HG03108 (cell line): Measurements from ENCODE around the gene VSTM2L.

Source experiments
- ATAC-seq: cut with Tn5 transposase; IDR thresholded peaks from one replicate; pipeline ENCODE4 v1.9.1; 2021; ENCODE audit warnings: moderate library complexity; ENCODE audit not compliant: unreplicated experiment

The VSTM2L gene

GRCh38 chr20:37899105-37900045 is 3.6 kb upstream of the VSTM2L start:
- no peak for ATAC-seq

GRCh38 chr20:37901240-37901639 is 1.7 kb upstream of the VSTM2L start:
- no peak for ATAC-seq

DNA sequence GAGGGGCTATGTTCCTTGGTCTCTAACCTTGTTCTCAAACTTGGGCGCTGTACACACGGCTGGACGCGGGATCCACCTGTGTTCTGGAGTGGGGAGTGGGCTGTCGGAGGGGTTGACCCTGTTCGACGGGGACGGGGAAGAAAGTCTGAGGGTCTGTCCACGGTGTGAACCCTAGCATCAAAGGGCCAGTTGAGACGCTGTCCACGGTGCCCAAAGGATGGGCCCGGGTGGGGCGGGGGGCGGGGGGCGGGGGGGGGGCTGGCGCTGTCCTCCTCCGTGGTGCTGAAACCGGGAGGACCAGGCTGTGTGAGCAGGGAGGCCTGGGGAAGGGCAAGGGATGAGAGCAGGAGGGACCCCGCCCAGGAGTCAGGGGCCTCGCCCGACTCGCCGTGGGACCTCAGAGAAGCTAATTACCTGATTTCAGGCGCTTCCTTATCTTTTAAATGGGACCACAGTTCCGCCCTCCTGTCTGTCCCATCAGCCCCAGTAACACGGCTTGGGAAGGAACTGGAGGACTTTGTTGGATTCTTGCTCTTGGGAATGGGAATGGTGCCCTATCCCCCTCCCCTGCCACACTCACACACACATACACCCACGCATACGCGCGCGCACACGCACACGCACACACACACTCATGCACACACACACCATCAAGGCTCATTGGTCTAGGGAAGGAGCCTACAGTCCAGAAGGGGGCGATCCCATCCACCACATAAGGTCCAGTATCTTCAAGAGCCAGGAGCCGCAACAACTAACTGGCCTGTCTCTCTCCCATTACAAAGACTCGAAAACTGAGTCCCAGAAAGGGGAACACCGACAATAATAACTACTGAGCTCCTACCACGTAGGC is 1.0 kb upstream of the VSTM2L start:
- ATAC-seq = no peak

- ATAC-seq = no peak
These were observed 535 bp downstream of the VSTM2L start for GRCh38 chr20:37903317-37904007.

DNA sequence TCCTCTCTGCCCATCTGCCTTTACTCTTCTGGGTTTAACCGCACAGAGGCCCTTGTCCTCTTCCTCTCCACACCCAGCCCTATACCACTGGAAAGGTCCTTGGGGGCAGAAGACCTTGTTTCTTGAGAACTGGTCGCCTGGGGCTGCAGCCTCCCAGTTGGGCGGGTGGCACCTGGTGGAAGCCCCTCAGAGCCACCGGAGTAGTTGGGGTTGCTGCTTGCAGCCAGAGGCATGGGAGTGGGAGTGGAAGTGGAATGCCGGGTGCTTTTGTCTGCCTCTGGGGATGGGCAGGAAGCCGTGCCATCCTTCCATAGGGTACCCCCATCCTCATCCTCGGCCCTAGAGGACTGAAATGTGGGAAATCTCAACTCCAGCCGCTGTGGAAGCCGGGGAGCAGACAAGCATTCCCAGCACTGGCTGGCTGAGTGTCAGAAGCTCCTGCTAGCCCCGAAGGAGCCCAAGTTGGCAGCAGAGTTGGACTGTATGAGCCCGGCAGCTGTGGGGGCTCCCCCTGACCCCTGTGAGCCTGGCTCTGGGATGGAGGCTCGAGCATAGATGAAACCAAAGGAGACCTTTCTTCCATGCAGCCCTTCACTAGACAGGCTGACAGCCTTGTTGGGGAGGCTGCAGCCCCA is 1.2 kb downstream of the VSTM2L start:
- ATAC-seq = no peak

DNA sequence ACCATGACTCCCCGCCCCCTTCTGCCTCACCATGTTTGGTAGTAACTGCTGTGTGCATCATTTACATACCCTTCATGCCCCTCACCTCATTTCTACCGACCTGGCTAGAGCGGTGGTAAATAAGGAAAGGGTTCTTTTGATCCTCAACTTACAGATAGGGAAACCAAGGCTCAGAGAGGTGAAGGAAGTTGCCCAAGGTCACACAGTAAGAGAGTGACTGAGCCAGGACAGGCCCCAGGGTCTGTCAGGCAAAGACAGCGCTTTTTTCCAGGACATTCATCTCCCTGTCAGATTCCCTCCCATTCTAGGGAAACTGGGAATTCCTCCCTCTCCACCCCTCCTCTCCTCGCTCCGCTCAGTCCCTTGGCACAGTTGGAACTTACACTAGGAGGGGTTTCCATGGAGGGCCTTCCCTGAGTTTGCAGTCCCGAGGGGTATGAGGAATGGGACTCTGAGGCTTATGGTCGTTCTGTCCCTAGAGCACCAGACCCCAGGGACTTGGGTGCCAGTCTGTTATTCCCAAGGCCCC is 2.0 kb downstream of the VSTM2L start:
- ATAC-seq = no peak

GRCh38 chr20:37905671-37906613 is 3.0 kb downstream of the VSTM2L start:
- no peak for ATAC-seq

GRCh38 chr20:37907330-37907676 is 4.4 kb downstream of the VSTM2L start:
- ATAC-seq = no peak

DNA sequence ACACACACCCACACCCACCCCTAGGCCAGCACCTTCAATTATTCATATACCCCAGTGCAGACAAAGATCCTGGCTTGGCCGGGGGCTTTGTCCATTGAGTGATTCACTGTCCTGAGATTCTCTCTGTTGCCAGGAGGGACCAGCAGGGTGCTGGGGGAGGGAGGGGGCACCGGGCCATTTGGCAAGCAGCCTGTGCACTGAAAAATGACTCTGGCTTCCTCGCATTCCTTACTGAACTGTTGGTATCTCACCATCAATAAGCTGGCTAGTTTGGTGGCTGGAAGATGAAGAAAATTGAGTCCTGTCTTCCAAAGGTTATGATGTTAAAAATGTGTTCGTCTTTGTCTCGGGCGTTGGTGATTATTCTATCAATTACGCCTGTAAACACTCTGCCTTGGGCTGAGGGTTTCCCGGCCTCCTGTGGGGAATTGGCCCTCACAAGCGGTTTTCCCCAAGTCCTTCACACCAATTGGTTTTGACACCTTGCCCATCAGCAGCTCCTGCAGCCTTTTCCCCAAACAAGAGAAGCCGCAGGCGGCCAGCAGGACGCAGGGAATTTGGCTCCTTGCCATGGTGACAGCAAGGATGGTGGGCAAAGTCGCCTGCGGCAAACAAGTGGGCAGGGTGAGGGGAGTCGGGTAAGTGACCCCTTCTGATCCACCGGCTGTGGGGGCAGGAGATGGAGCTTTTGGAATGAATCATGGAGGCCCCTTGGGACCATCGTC is 4.9 kb downstream of the VSTM2L start:
- no peak for ATAC-seq

DNA sequence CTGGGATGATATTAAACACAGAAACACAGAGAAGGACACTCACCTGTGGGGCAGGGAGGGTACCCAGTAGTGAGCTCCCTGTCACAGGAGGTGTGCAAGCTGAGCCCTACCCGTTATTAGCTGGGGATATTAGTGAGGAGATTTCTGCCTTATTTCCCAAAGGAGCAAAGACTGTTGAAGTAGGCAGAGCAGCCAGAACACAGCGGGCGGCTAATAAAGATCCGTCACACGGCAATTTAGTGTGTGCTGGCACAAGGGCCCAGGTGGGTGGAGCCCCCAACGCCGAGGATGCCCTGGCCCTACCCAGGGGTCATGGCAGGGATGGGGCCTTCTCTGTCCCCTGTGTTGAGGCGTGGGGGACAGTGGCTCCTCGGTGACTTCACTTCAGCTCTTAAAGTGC is 8.3 kb downstream of the VSTM2L start:
- ATAC-seq = no peak

GRCh38 chr20:37911838-37912281 is 8.9 kb downstream of the VSTM2L start:
- no peak for ATAC-seq

DNA sequence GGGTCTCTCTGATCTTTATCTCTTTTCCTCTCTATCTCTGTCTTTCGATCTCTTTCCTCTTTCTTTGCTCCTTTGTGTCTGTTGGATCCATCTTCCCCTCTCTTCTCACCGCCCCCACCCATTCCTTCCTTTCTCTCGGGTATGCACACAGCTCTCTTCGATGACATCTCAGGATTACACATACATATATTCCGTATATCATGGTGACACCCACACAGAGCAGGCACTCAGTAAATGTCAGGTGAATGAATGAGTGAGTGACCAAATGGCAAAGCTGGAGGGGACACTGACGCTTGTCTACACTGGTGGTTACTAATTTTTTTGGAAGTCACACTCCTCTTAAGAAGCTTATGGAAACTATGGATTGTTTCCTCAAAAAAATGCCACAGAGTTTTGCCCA is 9.9 kb downstream of the VSTM2L start:
- no peak for ATAC-seq

- ATAC-seq = no peak
These were observed 10.8 kb downstream of the VSTM2L start for GRCh38 chr20:37913567-37914366.

- ATAC-seq = no peak
These were observed 11.4 kb downstream of the VSTM2L start for GRCh38 chr20:37914367-37914671.

DNA sequence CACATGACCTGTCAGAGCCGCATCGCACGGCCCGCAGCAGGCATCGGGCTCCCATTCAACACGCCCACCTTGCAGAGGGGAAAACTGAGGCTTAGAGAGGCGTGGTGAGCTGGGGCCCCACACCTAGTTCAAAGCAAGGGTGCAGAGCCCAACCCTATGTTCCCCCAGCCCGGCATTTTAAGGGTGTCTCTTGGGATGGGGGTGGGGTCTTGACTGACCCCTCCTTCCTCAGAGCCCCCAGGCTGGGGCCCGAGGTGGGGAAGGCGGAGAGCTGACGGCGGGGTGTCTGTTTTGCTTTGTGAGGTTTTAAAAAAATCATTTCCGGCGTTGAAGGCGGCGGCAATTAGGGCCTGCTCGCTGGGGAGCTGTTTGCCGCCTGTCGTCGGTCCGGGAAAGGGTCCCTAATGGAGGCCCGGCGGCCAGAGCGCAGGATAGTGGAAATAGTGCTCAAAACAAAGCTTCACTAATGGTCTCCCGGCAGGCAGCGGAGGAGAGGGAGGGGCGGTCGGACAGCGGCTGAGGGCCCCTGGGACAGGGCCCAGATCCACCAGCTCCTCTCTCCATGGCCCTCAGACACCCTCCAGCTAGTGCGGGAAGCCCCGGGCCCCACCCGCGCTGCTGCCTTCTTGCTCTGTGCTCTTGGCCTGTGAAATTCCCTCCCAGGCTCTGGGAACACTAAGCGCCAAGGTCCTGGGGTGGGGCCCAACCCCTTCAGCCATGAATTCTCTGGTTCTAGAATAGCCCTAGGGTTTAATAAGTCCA is 11.9 kb downstream of the VSTM2L start:
- ATAC-seq = no peak

DNA sequence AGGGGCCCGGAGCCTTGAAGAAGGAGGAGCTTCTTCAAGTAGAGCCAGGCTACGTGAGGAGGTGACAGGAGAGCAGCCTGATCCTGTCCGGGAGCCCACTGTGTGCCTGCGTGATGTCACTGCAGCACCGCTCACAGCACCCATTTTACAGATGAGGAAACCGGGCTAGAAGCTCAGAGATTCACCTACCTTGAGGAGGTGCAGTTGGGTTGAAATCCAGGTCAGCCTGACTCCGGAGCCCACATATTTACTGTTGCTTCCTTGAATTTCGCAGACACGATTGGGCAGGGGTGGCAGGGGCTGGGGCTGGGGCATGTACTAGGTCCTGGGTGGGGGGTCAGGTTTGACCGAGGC is 12.5 kb downstream of the VSTM2L start:
- ATAC-seq = no peak

- no peak for ATAC-seq
These were observed 13.1 kb downstream of the VSTM2L start for GRCh38 chr20:37915800-37916570.
